GM12801 (cell line): Measurements from ENCODE around the gene COX6B1.

Experiments
- CTCF ChIP-seq: IDR thresholded peaks from one replicate; pipeline ENCODE4 v1.5.1; 2011; ENCODE audit warnings: control low read depth; ENCODE audit not compliant: insufficient read length; ENCODE audit errors: extremely low read depth

Gene COX6B1

GRCh38 chr19:35613574-35613973 lies 34.5 kb upstream of the COX6B1 start:
- no peak for TF ChIP-seq CTCF

GRCh38 chr19:35615036-35615435 lies 33.1 kb upstream of the COX6B1 start:
- no peak for TF ChIP-seq CTCF

GRCh38 chr19:35618857-35619256 lies 29.3 kb upstream of the COX6B1 start:
- TF ChIP-seq CTCF = no peak

- no peak for TF ChIP-seq CTCF
Observed at GRCh38 chr19:35619290-35619923, 28.7 kb upstream of the COX6B1 start.

- TF ChIP-seq CTCF = no peak
Observed at GRCh38 chr19:35620001-35620400, 28.1 kb upstream of the COX6B1 start.

- no peak for TF ChIP-seq CTCF
Observed at GRCh38 chr19:35621708-35622107, 26.4 kb upstream of the COX6B1 start.

- TF ChIP-seq CTCF = no peak
Observed at GRCh38 chr19:35622750-35623149, 25.4 kb upstream of the COX6B1 start.
